ENCODE data around the gene TUBB2A.
"Not testable (repeated sequence)": the region's sequence is repeated elsewhere in the genome, so short reads cannot be mapped to it uniquely, and the experiment has no call there.

GRCh38 chr6:3172789-3173188 lies 15.4 kb upstream of the TUBB2A start:
- TF ChIP-seq CTCF, POLR2A (IDR thresholded peaks at IDR 0.05): not testable (repeated sequence)
